Ectodermal cell (in vitro differentiated cells): ENCODE measurements around the gene HLA-DPB1.

Source experiments
- H3K27ac ChIP-seq: 2 replicates; pipeline ENCODE4 v1.7.0; 2013; ENCODE audit warnings: mild to moderate bottlenecking, low read depth, low read length; ENCODE audit not compliant: insufficient read depth, poor library complexity, severe bottlenecking
- H3K27me3 ChIP-seq: 2 replicates; pipeline ENCODE4 v1.7.0; 2013; ENCODE audit warnings: mild to moderate bottlenecking, low read length; ENCODE audit not compliant: insufficient read depth, control insufficient read depth, poor library complexity, severe bottlenecking
- H3K36me3 ChIP-seq: one replicate; pipeline ENCODE4 v1.7.0; 2013; ENCODE audit warnings: low read length; ENCODE audit not compliant: control insufficient read depth, insufficient read depth
- H3K4me1 ChIP-seq: one replicate; pipeline ENCODE4 v1.7.0; 2013; ENCODE audit warnings: low read length; ENCODE audit not compliant: control insufficient read depth, insufficient read depth
- H3K4me3 ChIP-seq: 2 replicates; pipeline ENCODE4 v1.7.0; 2013; ENCODE audit warnings: low read depth, low read length, control low read depth; ENCODE audit not compliant: insufficient read depth
- H3K9me3 ChIP-seq: 2 replicates; pipeline ENCODE4 v1.7.0; 2013; ENCODE audit warnings: mild to moderate bottlenecking, low read length, moderate library complexity; ENCODE audit not compliant: control insufficient read depth
- WGBS, 2 experiments: methylation state at CpG; one replicate each; pipeline ENCODE4 v1.1.7; 2013; ENCODE audit warnings: missing lambda C conversion rate in 2 of 2; 5-methylcytosine and 5-hydroxymethylcytosine counted together

HLA-DPB1 gene

GRCh38 chr6:33128318-33128717 lies 52.5 kb downstream of the HLA-DPB1 start:
- Histone ChIP-seq H3K27me3 (no peaks in the 10 kb centered on the region), H3K36me3 (no peaks in the 10 kb centered on the region), H3K27ac (peak overlapping the region; percentile 26), H3K9me3 (no peaks in the 10 kb centered on the region), H3K4me1 (peaks cover 15% of the 10 kb centered on the region), H3K4me3 (no peak overlapping the region)
- 77 to 86% methylated on average over 3 of the region's 3 CpGs for WGBS, 2 experiments

- Histone ChIP-seq H3K27me3 (no peaks in the 10 kb centered on the region), H3K27ac (no peak overlapping the region), H3K36me3 (no peaks in the 10 kb centered on the region), H3K9me3 (no peaks in the 10 kb centered on the region), H3K4me1 (peaks cover 9% of the 10 kb centered on the region), H3K4me3 (no peak overlapping the region)
- WGBS, 2 experiments = 64 to 70% methylated on average over 8 of the region's 8 CpGs
Measured at GRCh38 chr6:33132081-33132524, 56.3 kb downstream of the HLA-DPB1 start.

- Histone ChIP-seq H3K9me3 (no peaks in the 10 kb centered on the region), H3K4me1 (no peaks in the 10 kb centered on the region), H3K27ac (no peak overlapping the region), H3K4me3 (no peak overlapping the region), H3K27me3 (no peaks in the 10 kb centered on the region), H3K36me3 (no peaks in the 10 kb centered on the region)
- 69 to 71% methylated on average over 4 of the region's 4 CpGs for WGBS, 2 experiments
Measured at GRCh38 chr6:33136310-33136900, 60.6 kb downstream of the HLA-DPB1 start.
